Gastroesophageal sphincter (tissue), 4 donors: ENCODE data around the gene KLHL28. TPM values are rescaled to one million over a fixed set of nuclear protein-coding genes. Genes with fewer than 3 reads are reported as not detected.

ENCODE experiments used
- ATAC-seq: fragments of 150-250 bp; one replicate; pipeline ENCODE4 v1.9.1; 2016; ENCODE audit warnings: mild to moderate bottlenecking, moderate library complexity
- H3K27ac ChIP-seq, 4 donors: fragments of 200-600 bp; sonication (generic) in 3 of 4; 1 replicate in 3 of 4; 2 replicates in 1 of 4; pipeline ENCODE4 v1.5.1; 2016 to 2019
- H3K27me3 ChIP-seq: fragments of 200-600 bp; sonication (generic); one replicate; pipeline ENCODE4 v1.5.1; 2019
- H3K36me3 ChIP-seq, 2 donors: fragments of 200-600 bp; sonication (generic); one replicate each; pipeline ENCODE4 v1.5.1; 2019; ENCODE audit warnings: control low read depth in 1 of 2
- H3K4me1 ChIP-seq, 3 donors: fragments of 200-600 bp; sonication (generic); 1 replicate in 2 of 3; 2 replicates in 1 of 3; pipeline ENCODE4 v1.5.1; 2016 to 2019; ENCODE audit warnings: control low read depth in 2 of 3
- H3K4me3 ChIP-seq, 2 donors: fragments of 200-600 bp; sonication (generic); one replicate each; pipeline ENCODE4 v1.5.1; 2019; ENCODE audit warnings: mild to moderate bottlenecking in 1 of 2, moderate library complexity in 1 of 2
- H3K9me3 ChIP-seq, 3 donors: fragments of 200-600 bp; sonication (generic); one replicate each; pipeline ENCODE4 v1.5.1; 2017 to 2019; ENCODE audit warnings: control low read depth in 2 of 3
- EP300 ChIP-seq: sonication (generic); formaldehyde crosslinking; IDR thresholded peaks from one replicate; pipeline ENCODE4 v1.6.1; 2017; ENCODE audit warnings: antibody characterized with exemption, mild to moderate bottlenecking
- POLR2A ChIP-seq, 2 donors: fragments of 450-650 bp; IDR thresholded peaks; one replicate each; pipeline ENCODE4 v1.6.1; 2017; ENCODE audit warnings: antibody characterized with exemption in 2 of 2, mild to moderate bottlenecking in 2 of 2, moderate library complexity in 1 of 2
- POLR2AphosphoS5 ChIP-seq: sonication (generic); formaldehyde crosslinking; IDR thresholded peaks from one replicate; pipeline ENCODE4 v1.6.1; 2017; ENCODE audit warnings: antibody characterized with exemption
- WGBS, 2 donors: methylation state at CpG; one replicate each; pipeline ENCODE4 v1.1.5; 2018; ENCODE audit warnings: low coverage in 1 of 2; 5-methylcytosine and 5-hydroxymethylcytosine counted together
- total RNA-seq, 4 donors: library from RNA; depleted of rRNA; stranded (reverse); fragments of >200 nt; gene quantifications; one replicate each; pipeline ENCODE4 v1.1.0, GENCODE V29; 2016
- TF ChIP-seq, protein P1 (sequence below), 4 experiments: fragments of 200-600 bp in 2 of 4; fragments of 450-650 bp in 2 of 4; sonication (generic) in 1 of 4; IDR thresholded peaks; one replicate each; pipeline ENCODE4 v1.5.1; 2017 to 2019; ENCODE audit warnings: antibody characterized with exemption in 4 of 4, mild to moderate bottlenecking in 2 of 4, moderate library complexity in 2 of 4

The KLHL28 gene
- total RNA-seq, 4 donors from 2014 or later = 10.0 to 12.6 (median 11.0) TPM

DNA sequence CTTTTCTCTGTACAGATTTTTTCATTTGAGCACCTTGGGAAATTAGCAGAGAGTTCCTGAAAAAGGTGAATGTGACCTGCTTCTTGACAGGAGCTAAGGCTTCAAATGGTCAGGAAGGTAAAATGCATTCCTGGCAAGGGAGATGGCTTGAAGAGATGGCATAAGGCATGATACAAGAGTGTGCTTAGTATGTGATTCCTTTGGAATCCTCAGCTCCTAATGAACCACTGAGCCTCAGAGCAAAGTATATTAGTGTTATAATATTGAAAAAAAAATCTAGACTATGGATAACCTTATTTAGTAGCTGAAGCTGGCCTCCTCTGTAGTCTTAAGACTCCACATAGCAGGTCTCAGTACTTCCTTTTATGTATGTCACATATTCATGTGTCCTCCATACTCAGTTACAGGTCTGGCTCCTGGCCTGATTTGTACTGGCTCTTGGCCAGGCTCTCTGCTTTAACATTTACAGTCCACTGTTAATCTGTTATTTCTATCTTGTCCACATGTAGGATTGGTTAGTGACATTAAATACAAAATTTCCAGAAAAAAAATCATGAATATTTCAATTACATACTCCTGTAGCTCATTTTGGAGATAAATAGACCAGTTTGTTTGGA, 18.1 kb upstream of the KLHL28 start:
- TF ChIP-seq EP300 (no peak), POLR2A (IDR thresholded peaks at IDR 0.05) (no peak), POLR2AphosphoS5 (no peak)
- TF ChIP-seq, protein P1, sequence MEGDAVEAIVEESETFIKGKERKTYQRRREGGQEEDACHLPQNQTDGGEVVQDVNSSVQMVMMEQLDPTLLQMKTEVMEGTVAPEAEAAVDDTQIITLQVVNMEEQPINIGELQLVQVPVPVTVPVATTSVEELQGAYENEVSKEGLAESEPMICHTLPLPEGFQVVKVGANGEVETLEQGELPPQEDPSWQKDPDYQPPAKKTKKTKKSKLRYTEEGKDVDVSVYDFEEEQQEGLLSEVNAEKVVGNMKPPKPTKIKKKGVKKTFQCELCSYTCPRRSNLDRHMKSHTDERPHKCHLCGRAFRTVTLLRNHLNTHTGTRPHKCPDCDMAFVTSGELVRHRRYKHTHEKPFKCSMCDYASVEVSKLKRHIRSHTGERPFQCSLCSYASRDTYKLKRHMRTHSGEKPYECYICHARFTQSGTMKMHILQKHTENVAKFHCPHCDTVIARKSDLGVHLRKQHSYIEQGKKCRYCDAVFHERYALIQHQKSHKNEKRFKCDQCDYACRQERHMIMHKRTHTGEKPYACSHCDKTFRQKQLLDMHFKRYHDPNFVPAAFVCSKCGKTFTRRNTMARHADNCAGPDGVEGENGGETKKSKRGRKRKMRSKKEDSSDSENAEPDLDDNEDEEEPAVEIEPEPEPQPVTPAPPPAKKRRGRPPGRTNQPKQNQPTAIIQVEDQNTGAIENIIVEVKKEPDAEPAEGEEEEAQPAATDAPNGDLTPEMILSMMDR (IDR thresholded peaks at IDR 0.05) = no peak
- Histone ChIP-seq H3K4me1 (peaks cover 0 to 25% (median 4%) of the 10 kb centered on the region in 3 donors), H3K27me3 (no peaks in the 10 kb centered on the region), H3K4me3 (no peak overlapping the region), H3K9me3 (no peaks in the 10 kb centered on the region), H3K36me3 (no peaks in the 10 kb centered on the region), H3K27ac (no peak overlapping the region)
- no peak for ATAC-seq

- Histone ChIP-seq H3K27me3 (no peaks in the 10 kb centered on the region), H3K4me1 (peaks cover 0 to 25% (median 4%) of the 10 kb centered on the region in 3 donors), H3K9me3 (no peaks in the 10 kb centered on the region), H3K27ac (no peak overlapping the region), H3K4me3 (no peak overlapping the region), H3K36me3 (no peaks in the 10 kb centered on the region)
- WGBS, 2 donors = 52 to 67% methylated on average over 2 of the region's 2 CpGs
- ATAC-seq = no peak
- TF ChIP-seq POLR2A (IDR thresholded peaks at IDR 0.05) (no peak), EP300 (no peak), POLR2AphosphoS5 (no peak)
- TF ChIP-seq, protein P1 (IDR thresholded peaks at IDR 0.05) = no peak
These were observed 17.5 kb upstream of the KLHL28 start for GRCh38 chr14:44979273-44979672.

GRCh38 chr14:44971459-44971858, 9.7 kb upstream of the KLHL28 start:
- peaks cover 0 to 26% (median 2%) of the 10 kb centered on the region in 3 donors for H3K4me1 ChIP-seq
- H3K4me3 ChIP-seq = no peak overlapping the region
- no peaks in the 10 kb centered on the region for H3K36me3 ChIP-seq
- WGBS, 2 donors = 99 to 100% methylated on average over 4 of the region's 4 CpGs
- no peaks in the 10 kb centered on the region for H3K9me3 ChIP-seq
- ATAC-seq = no peak
- no peak overlapping the region for H3K27ac ChIP-seq
- TF ChIP-seq POLR2A (IDR thresholded peaks at IDR 0.05) = no peak
- no peak for TF ChIP-seq EP300
- TF ChIP-seq, protein P1 (IDR thresholded peaks at IDR 0.05) = no peak
- no peak for TF ChIP-seq POLR2AphosphoS5
- H3K27me3 ChIP-seq = no peaks in the 10 kb centered on the region

GRCh38 chr14:44970907-44971306, 9.2 kb upstream of the KLHL28 start:
- no peaks in the 10 kb centered on the region for H3K36me3 ChIP-seq
- TF ChIP-seq EP300 (no peak), POLR2A (IDR thresholded peaks at IDR 0.05) (no peak), POLR2AphosphoS5 (no peak)
- TF ChIP-seq, protein P1 (IDR thresholded peaks at IDR 0.05) = no peak

DNA sequence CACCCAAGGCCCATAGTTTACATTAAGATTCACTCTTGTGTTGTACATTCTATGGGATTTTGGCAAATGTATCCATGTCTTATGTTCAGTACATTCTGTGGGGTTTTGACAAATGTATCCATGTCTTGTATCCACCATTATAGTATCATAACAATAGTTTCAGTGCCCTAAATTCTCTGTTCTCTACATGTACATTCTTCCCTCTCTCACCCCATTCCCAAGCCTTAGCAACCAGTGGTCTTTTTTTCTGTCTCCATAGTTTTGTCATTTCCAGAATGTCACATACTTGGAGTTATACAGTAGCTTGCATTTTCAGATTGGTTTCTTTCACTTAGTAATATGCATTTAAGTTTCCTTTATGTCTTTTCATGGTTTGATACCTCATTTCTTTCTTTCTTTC, 7.0 kb upstream of the KLHL28 start:
- Histone ChIP-seq H3K27me3 (no peaks in the 10 kb centered on the region), H3K27ac (no peak overlapping the region), H3K9me3 (no peaks in the 10 kb centered on the region), H3K36me3 (no peaks in the 10 kb centered on the region), H3K4me3 (no peak overlapping the region), H3K4me1 (peaks cover 0 to 47% (median 2%) of the 10 kb centered on the region in 3 donors)
- TF ChIP-seq, protein P1 (IDR thresholded peaks at IDR 0.05) = no peak
- TF ChIP-seq EP300 (no peak), POLR2AphosphoS5 (no peak), POLR2A (IDR thresholded peaks at IDR 0.05) (no peak)
- ATAC-seq = no peak

More at GRCh38 chr14:44970907-44971306, 9.2 kb upstream of the KLHL28 start:
- Histone ChIP-seq H3K4me1 (peaks cover 0 to 31% (median 2%) of the 10 kb centered on the region in 3 donors), H3K9me3 (no peaks in the 10 kb centered on the region), H3K27ac (no peak overlapping the region), H3K27me3 (no peaks in the 10 kb centered on the region), H3K4me3 (no peak overlapping the region)
- no peak for ATAC-seq
